Measurements from ENCODE around the gene CYP4F2. TPM values are rescaled to one million over a fixed set of nuclear protein-coding genes. Genes with fewer than 3 reads are reported as not detected.
"Not testable (repeated sequence)": the region's sequence is repeated elsewhere in the genome, so short reads cannot be mapped to it uniquely, and the experiment has no call there.

The CYP4F2 gene
- total and polyA plus RNA-seq, 3 experiments from 2014 or later, result not detected

DNA sequence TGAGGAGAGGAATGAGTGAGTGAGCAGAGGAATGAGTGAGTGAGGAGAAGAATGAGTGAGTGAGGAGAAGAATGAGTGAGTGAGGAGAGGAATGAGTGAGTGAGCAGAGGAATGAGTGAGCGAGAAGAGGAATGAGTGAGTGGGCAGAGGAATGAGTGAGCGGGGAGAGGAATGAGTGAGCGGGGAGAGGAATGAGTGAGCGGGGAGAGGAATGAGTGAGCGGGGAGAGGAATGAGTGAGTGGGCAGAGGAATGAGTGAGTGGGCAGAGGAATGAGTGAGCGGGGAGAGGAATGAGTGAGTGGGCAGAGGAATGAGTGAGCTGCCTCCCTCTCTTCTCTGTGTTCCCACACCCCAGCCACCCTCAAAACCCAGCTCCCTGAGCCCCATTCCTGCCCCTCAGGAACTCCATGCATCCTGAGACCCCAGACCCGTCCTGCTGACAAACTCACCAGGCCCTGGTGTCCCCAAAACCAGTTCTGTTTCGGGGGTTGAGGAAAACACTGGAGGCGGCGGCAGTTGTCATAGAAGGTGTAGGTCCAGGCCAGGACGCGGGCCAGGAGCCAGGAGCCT lies 36.0 kb upstream of the CYP4F2 start:
- CTCF ChIA-PET; H3K4me3 Mint-ChIP-seq; H3K27ac Mint-ChIP-seq; H3K4me1 Mint-ChIP-seq; H3K9me3 Mint-ChIP-seq; DNase-seq; POLR2A ChIA-PET; H3K36me3 ChIP-seq (ENCODE audit: insufficient read depth, low read length); H3K4me1 ChIP-seq (ENCODE audit: insufficient read depth, low read length); H3K9me3 ChIP-seq (ENCODE audit: low read length); H3K27ac ChIP-seq (ENCODE audit: low read depth, low read length); H3K4me3 ChIP-seq (ENCODE audit: low read length); H3K36me3 Mint-ChIP-seq: not testable (repeated sequence)
- H3K27me3 Mint-ChIP-seq, result peaks cover 19 to 47% of the 10 kb centered on the region in 2 donors
- H3K27me3 ChIP-seq (ENCODE audit: insufficient read depth, low read length, poor library complexity, severe bottlenecking), result peaks cover 12% of the 10 kb centered on the region

DNA sequence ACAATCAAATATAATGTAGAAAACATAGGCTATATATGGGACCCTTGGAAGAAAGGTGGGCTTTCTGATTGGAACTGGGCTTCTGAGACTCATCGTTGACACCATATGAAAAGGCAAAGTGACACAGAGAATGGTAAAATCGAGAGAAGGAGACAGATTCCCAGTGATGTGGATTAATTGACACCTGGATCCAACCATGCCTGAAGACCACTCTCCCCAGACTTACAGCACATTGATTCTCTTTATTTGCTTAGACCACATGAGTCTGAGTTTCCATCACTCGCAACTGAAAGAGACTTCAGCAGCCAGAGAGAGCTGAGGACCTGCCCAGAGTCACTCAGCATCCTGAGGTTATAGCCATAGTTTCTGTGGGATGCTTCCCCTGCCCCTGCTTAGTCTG lies 30.4 kb upstream of the CYP4F2 start:
- H3K4me1 Mint-ChIP-seq, result no peaks in the 10 kb centered on the region
- no peak overlapping the region for H3K27ac Mint-ChIP-seq
- no peak overlapping the region for H3K4me3 ChIP-seq (ENCODE audit: low read length)
- peaks cover 39 to 59% of the 10 kb centered on the region in 2 donors for H3K27me3 Mint-ChIP-seq
- H3K36me3 ChIP-seq (ENCODE audit: insufficient read depth, low read length), result no peaks in the 10 kb centered on the region
- H3K9me3 Mint-ChIP-seq, result no peaks in the 10 kb centered on the region
- CTCF ChIA-PET, result no interaction called here
- peaks cover 17% of the 10 kb centered on the region for H3K27me3 ChIP-seq (ENCODE audit: insufficient read depth, low read length, poor library complexity, severe bottlenecking)
- no peaks in the 10 kb centered on the region for H3K36me3 Mint-ChIP-seq
- no peak for DNase-seq
- no peaks in the 10 kb centered on the region for H3K4me1 ChIP-seq (ENCODE audit: insufficient read depth, low read length)
- POLR2A ChIA-PET, result no interaction called here
- no peaks in the 10 kb centered on the region for H3K9me3 ChIP-seq (ENCODE audit: low read length)
- no peak overlapping the region for H3K4me3 Mint-ChIP-seq
- H3K27ac ChIP-seq (ENCODE audit: low read depth, low read length), result no peak overlapping the region

DNA sequence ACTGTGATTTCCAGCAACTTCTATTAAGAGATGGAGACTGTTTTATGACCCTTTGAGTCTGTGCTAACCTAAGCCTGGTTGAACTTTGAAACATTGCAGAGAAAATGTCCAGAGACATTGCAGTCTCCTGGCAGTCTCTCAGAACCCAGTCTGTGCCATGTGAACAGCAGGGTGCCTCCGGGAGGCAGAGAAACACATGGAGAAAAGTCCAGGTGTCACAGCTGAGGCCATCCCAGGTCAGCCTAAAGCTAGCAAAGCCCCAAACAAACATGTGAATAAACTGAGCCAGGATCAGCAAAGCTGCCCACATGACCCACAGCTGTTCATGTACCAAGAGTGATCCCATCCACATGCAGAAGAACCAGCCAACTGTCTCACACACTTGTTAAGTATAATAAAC lies 28.6 kb upstream of the CYP4F2 start:
- Mint-ChIP-seq H3K27me3 (peaks cover 48 to 72% of the 10 kb centered on the region in 2 donors), H3K36me3 (no peaks in the 10 kb centered on the region)
- CTCF ChIA-PET, result no interaction called here

DNA sequence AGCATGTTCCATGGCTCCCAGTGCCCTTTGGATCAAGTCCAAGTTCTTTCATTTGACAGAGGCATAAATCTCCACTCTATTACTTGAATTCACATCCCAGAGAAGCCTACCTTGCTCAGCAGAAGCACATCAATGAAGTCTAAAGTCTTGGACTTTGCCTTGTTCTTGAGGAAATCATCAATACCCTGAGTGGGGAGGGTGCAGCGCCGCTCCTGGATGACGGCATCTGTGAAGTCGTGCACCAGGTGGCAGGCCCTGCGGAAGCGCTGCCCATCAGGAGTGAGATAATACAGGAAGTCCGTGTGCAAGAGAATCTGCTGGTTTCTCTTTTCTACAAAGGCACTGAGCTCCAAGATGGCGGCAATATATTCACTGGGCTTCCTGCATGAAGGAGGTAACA lies 25.8 kb upstream of the CYP4F2 start:
- CTCF ChIA-PET, result no interaction called here
- POLR2A ChIA-PET, result no interaction called here
- H3K9me3 ChIP-seq (ENCODE audit: low read length), result no peaks in the 10 kb centered on the region
- H3K27me3 ChIP-seq (ENCODE audit: insufficient read depth, low read length, poor library complexity, severe bottlenecking), result peaks cover 3% of the 10 kb centered on the region
- no peak overlapping the region for H3K4me3 ChIP-seq (ENCODE audit: low read length)
- no peak overlapping the region for H3K27ac ChIP-seq (ENCODE audit: low read depth, low read length)
- Mint-ChIP-seq H3K27ac (no peak overlapping the region), H3K4me3 (no peak overlapping the region), H3K9me3 (no peaks in the 10 kb centered on the region), H3K36me3 (no peaks in the 10 kb centered on the region), H3K4me1 (no peaks in the 10 kb centered on the region), H3K27me3 (peaks cover 43 to 51% of the 10 kb centered on the region in 2 donors)
- no peaks in the 10 kb centered on the region for H3K4me1 ChIP-seq (ENCODE audit: insufficient read depth, low read length)
- no peaks in the 10 kb centered on the region for H3K36me3 ChIP-seq (ENCODE audit: insufficient read depth, low read length)
- no peak for DNase-seq

More for the DNA sequence above, 28.6 kb upstream of the CYP4F2 start:
- no peak for DNase-seq
- Histone ChIP-seq H3K27me3 (ENCODE audit: insufficient read depth, low read length, poor library complexity, severe bottlenecking) (peaks cover 17% of the 10 kb centered on the region), H3K4me1 (ENCODE audit: insufficient read depth, low read length) (no peaks in the 10 kb centered on the region), H3K4me3 (ENCODE audit: low read length) (no peak overlapping the region), H3K9me3 (ENCODE audit: low read length) (no peaks in the 10 kb centered on the region), H3K27ac (ENCODE audit: low read depth, low read length) (no peak overlapping the region), H3K36me3 (ENCODE audit: insufficient read depth, low read length) (no peaks in the 10 kb centered on the region)
- Mint-ChIP-seq H3K4me3 (no peak overlapping the region), H3K27ac (no peak overlapping the region), H3K4me1 (no peaks in the 10 kb centered on the region), H3K9me3 (no peaks in the 10 kb centered on the region)
- POLR2A ChIA-PET, result no interaction called here

DNA sequence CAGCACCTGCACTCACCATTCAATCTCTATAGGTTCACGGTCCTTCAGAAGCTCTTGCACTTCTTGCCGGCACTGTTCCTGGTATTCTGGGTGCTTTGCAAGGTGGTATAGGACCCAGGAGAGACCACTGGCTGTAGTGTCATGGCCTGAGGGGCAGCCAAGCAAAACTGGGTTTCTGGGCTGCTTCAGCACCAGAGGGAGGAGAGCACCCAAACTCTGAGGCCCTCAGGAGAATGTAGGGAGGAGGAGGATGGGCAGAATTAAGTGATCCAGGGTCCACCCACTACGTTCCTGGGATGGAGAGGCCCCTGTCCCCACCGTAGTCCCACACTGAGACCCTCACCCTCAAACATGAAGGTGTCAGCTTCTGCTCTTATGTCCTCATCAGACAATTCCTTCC lies 24.1 kb upstream of the CYP4F2 start:
- no peaks in the 10 kb centered on the region for H3K36me3 Mint-ChIP-seq
- POLR2A ChIA-PET, result no interaction called here
- no peak overlapping the region for H3K4me3 Mint-ChIP-seq
- no peak overlapping the region for H3K4me3 ChIP-seq (ENCODE audit: low read length)
- no peaks in the 10 kb centered on the region for H3K9me3 Mint-ChIP-seq
- no peaks in the 10 kb centered on the region for H3K4me1 Mint-ChIP-seq
- H3K27ac Mint-ChIP-seq, result no peak overlapping the region
- H3K27ac ChIP-seq (ENCODE audit: low read depth, low read length), result no peak overlapping the region
- CTCF ChIA-PET, result no interaction called here
- H3K9me3 ChIP-seq (ENCODE audit: low read length), result no peaks in the 10 kb centered on the region
- peaks cover 39 to 47% of the 10 kb centered on the region in 2 donors for H3K27me3 Mint-ChIP-seq
- no peaks in the 10 kb centered on the region for H3K36me3 ChIP-seq (ENCODE audit: insufficient read depth, low read length)
- H3K4me1 ChIP-seq (ENCODE audit: insufficient read depth, low read length), result no peaks in the 10 kb centered on the region
- no peak for DNase-seq
- no peaks in the 10 kb centered on the region for H3K27me3 ChIP-seq (ENCODE audit: insufficient read depth, low read length, poor library complexity, severe bottlenecking)

DNA sequence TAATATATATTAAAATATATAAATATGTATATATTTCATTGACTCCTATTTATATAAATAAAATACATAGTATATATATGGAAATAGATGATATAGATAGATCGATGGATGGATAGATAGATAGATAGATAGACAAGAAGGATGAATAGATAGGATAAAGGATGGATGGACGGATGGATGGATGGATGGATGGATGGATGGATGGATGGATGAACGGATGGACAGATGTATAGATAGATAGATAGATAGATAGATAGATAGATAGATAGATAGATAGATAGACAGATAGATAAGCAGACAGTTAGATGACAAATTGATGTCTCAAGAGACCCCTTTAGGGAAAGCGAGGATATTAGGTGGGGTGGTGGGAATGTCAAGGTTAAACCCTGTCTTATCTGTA lies 21.4 kb upstream of the CYP4F2 start:
- Histone ChIP-seq H3K4me1 (ENCODE audit: insufficient read depth, low read length) (no peaks in the 10 kb centered on the region), H3K27me3 (ENCODE audit: insufficient read depth, low read length, poor library complexity, severe bottlenecking) (no peaks in the 10 kb centered on the region), H3K27ac (ENCODE audit: low read depth, low read length) (no peak overlapping the region), H3K4me3 (ENCODE audit: low read length) (no peak overlapping the region), H3K36me3 (ENCODE audit: insufficient read depth, low read length) (no peaks in the 10 kb centered on the region), H3K9me3 (ENCODE audit: low read length) (peaks cover 4% of the 10 kb centered on the region)
- no peak for DNase-seq
- Mint-ChIP-seq H3K4me3 (no peak overlapping the region), H3K4me1 (no peaks in the 10 kb centered on the region), H3K9me3 (peaks cover 6 to 14% (median 11%) of the 10 kb centered on the region in 5 donors), H3K36me3 (peaks cover 0 to 12% (median 0%) of the 10 kb centered on the region in 3 donors), H3K27me3 (peaks cover 39 to 59% of the 10 kb centered on the region in 2 donors), H3K27ac (no peak overlapping the region)
- ChIA-PET POLR2A (no interaction called here), CTCF (no interaction called here)

DNA sequence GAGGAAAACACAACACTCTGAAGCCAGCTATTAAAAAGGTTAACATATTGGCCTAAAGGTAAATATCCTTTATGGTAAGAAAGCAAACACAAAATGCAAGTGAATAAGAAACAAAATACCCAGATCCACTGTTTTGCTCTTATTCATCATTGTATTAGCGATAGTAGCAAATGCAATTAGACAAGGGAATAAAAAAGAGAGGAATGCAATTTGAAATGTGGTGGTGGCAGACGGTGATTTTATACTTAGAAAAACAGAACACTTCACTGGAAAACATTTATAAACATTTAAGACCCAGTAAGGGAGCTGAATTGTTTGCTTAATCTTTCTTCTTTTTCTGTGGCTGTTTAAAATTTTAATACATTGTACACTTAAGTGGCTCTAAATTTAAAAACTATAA lies 17.2 kb upstream of the CYP4F2 start:
- DNase-seq, result no peak
- H3K36me3 Mint-ChIP-seq, result peaks cover 0 to 16% (median 0%) of the 10 kb centered on the region in 3 donors
- Histone ChIP-seq H3K27ac (ENCODE audit: low read depth, low read length) (no peak overlapping the region), H3K4me3 (ENCODE audit: low read length) (no peak overlapping the region), H3K4me1 (ENCODE audit: insufficient read depth, low read length) (no peaks in the 10 kb centered on the region), H3K36me3 (ENCODE audit: insufficient read depth, low read length) (no peaks in the 10 kb centered on the region), H3K27me3 (ENCODE audit: insufficient read depth, low read length, poor library complexity, severe bottlenecking) (peaks cover 17% of the 10 kb centered on the region), H3K9me3 (ENCODE audit: low read length) (peaks cover 4% of the 10 kb centered on the region)
- no peak overlapping the region for H3K27ac Mint-ChIP-seq
- no peak overlapping the region for H3K4me3 Mint-ChIP-seq
- POLR2A ChIA-PET, result no interaction called here
- CTCF ChIA-PET, result no interaction called here
- H3K4me1 Mint-ChIP-seq, result peaks cover 0 to 7% (median 6%) of the 10 kb centered on the region in 3 donors
- peaks cover 8 to 14% (median 13%) of the 10 kb centered on the region in 5 donors for H3K9me3 Mint-ChIP-seq
- peaks cover 43 to 66% of the 10 kb centered on the region in 2 donors for H3K27me3 Mint-ChIP-seq

DNA sequence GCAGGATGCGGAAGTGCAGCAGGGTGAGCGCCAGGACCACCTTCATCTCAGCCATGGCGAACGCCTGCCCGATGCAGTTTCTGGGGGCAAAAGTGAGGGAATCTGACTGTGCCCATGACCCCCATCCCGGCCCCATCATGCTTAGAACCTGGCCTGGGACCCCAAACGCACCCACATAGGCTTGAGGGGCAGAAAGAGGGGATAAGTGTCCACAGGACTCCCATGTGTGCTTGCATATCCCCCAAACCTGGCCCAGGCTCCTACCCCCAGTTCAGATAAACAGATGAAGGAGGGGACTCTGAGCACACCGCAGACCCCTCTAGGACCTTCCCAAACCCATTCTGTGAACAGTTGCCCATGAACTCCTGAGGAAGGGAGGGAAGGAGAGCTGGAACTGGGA lies 16.0 kb upstream of the CYP4F2 start:
- no peak overlapping the region for H3K27ac ChIP-seq (ENCODE audit: low read depth, low read length)
- H3K27me3 Mint-ChIP-seq, result peaks cover 45 to 78% of the 10 kb centered on the region in 2 donors
- no peak overlapping the region for H3K4me3 ChIP-seq (ENCODE audit: low read length)
- H3K36me3 Mint-ChIP-seq, result peaks cover 0 to 16% (median 0%) of the 10 kb centered on the region in 3 donors
- no peak overlapping the region for H3K27ac Mint-ChIP-seq
- no peaks in the 10 kb centered on the region for H3K36me3 ChIP-seq (ENCODE audit: insufficient read depth, low read length)
- ChIA-PET CTCF (no interaction called here), POLR2A (no interaction called here)
- H3K9me3 ChIP-seq (ENCODE audit: low read length), result peaks cover 4% of the 10 kb centered on the region
- peaks cover 19% of the 10 kb centered on the region for H3K27me3 ChIP-seq (ENCODE audit: insufficient read depth, low read length, poor library complexity, severe bottlenecking)
- peaks cover 0 to 7% (median 6%) of the 10 kb centered on the region in 3 donors for H3K4me1 Mint-ChIP-seq
- H3K4me3 Mint-ChIP-seq, result no peak overlapping the region
- no peak for DNase-seq
- no peaks in the 10 kb centered on the region for H3K4me1 ChIP-seq (ENCODE audit: insufficient read depth, low read length)
- peaks cover 8 to 14% (median 13%) of the 10 kb centered on the region in 5 donors for H3K9me3 Mint-ChIP-seq

All from CD8-positive, alpha-beta memory T cell (primary cell).